SK-N-SH (cell line): ENCODE data around the gene CD3D. TPM values are rescaled to one million over a fixed set of nuclear protein-coding genes. Genes with fewer than 3 reads are reported as not detected.

Experiments
- CTCF ChIA-PET: fragments of 300-600, 350-600 bp; formaldehyde crosslinking; extraction: SDS; loops from one replicate; lab custom pipeline; 2021; lab: Yijun Ruan, JAX
- POLR2A ChIA-PET: fragments of 350-600 bp; sonication (Branson Sonifier 250); formaldehyde crosslinking; extraction: SDS; loops from one replicate; lab custom pipeline; 2020; ENCODE audit warnings: antibody characterized with exemption, inconsistent platforms; lab: Yijun Ruan, JAX
- DNase-seq: peaks from one replicate; pipeline ENCODE4 v3.0.0; 2012
- H2AFZ ChIP-seq: fragments of 200-600 bp; sonication (generic); 2 replicates; pipeline ENCODE4 v1.8.1; 2016; ENCODE audit warnings: antibody characterized with exemption, mild to moderate bottlenecking, low read depth
- H3F3A ChIP-seq: fragments of 200-600 bp; sonication (generic); replicated peaks from 2 replicates; pipeline ENCODE3; 2016; ENCODE audit warnings: antibody characterized with exemption, mild to moderate bottlenecking; ENCODE audit not compliant: insufficient read depth
- H3K27ac ChIP-seq, 2 experiments: fragments of 200-500 bp in 1 of 2; fragments of 200-600 bp in 1 of 2; sonication (Bioruptor generic) in 1 of 2; sonication (generic), shearing (Covaris generic) in 1 of 2; 2 replicates each; pipeline versions ENCODE4 v1.5.1 to v1.6.1; 2014 to 2016; ENCODE audit warnings: low read depth in 2 of 2, inconsistent platforms in 1 of 2, low read length in 1 of 2, mild to moderate bottlenecking in 1 of 2, mixed read lengths in 1 of 2
- H3K27me3 ChIP-seq: fragments of 200-600 bp; sonication (generic), shearing (Covaris generic); 2 replicates; pipeline ENCODE4 v1.6.1; 2016; ENCODE audit warnings: mixed run types; ENCODE audit not compliant: insufficient read depth
- H3K36me3 ChIP-seq, 2 experiments: fragments of 200-500 bp in 1 of 2; fragments of 200-600 bp in 1 of 2; sonication (Bioruptor generic) in 1 of 2; sonication (generic) in 1 of 2; replicated peaks in 1 of 2; 2 replicates each; pipeline versions ENCODE3 to v1.5.1; 2014 to 2016; ENCODE audit warnings: low read length in 1 of 2, mild to moderate bottlenecking in 1 of 2; ENCODE audit not compliant: insufficient read depth in 2 of 2, control insufficient read depth in 1 of 2
- H3K4me1 ChIP-seq, 2 experiments: fragments of 200-500 bp in 1 of 2; fragments of 200-600 bp in 1 of 2; sonication (Bioruptor generic) in 1 of 2; sonication (generic), shearing (Covaris generic) in 1 of 2; 2 replicates each; pipeline versions ENCODE4 v1.5.1 to v1.6.1; 2014 to 2016; ENCODE audit warnings: low read depth in 1 of 2, low read length in 1 of 2, mixed run types in 1 of 2; ENCODE audit not compliant: insufficient read depth in 2 of 2, control insufficient read depth in 1 of 2
- H3K4me2 ChIP-seq: fragments of 200-600 bp; sonication (generic), shearing (Covaris generic); 2 replicates; pipeline ENCODE4 v1.6.1; 2017; ENCODE audit warnings: mixed run types
- H3K4me3 ChIP-seq, 2 experiments: fragments of 200-500 bp in 1 of 2; fragments of 200-600 bp in 1 of 2; sonication (Bioruptor generic) in 1 of 2; sonication (generic), shearing (Covaris generic) in 1 of 2; 2 replicates each; pipeline versions ENCODE4 v1.5.1 to v1.8.1; 2014 to 2016; ENCODE audit warnings: low read depth in 2 of 2, inconsistent platforms in 1 of 2, low read length in 1 of 2, mild to moderate bottlenecking in 1 of 2, mixed read lengths in 1 of 2, moderate library complexity in 1 of 2
- H3K79me2 ChIP-seq: fragments of 200-600 bp; sonication (generic); 2 replicates; pipeline ENCODE4 v1.8.1; 2017; ENCODE audit warnings: mild to moderate bottlenecking; ENCODE audit not compliant: insufficient read depth
- H3K9ac ChIP-seq: fragments of 200-600 bp; sonication (generic); 2 replicates; pipeline ENCODE4 v1.6.1; 2017; ENCODE audit warnings: mixed run types
- H3K9me2 ChIP-seq: fragments of 200-600 bp; sonication (generic); 2 replicates; pipeline ENCODE4 v1.6.1; 2017; ENCODE audit warnings: mixed run types
- H3K9me3 ChIP-seq: fragments of 200-600 bp; sonication (generic); 2 replicates; pipeline ENCODE4 v1.6.1; 2017; ENCODE audit warnings: mixed run types, mild to moderate bottlenecking, moderate library complexity
- H4K20me1 ChIP-seq: fragments of 200-600 bp; sonication (generic); 2 replicates; pipeline ENCODE4 v1.6.1; 2017; ENCODE audit warnings: mild to moderate bottlenecking, mixed run types; ENCODE audit not compliant: insufficient read depth
- GATA2 ChIP-seq: sonication (generic); formaldehyde crosslinking; IDR thresholded peaks from 2 replicates; pipeline ENCODE4 v1.5.0; 2020; ENCODE audit warnings: mild to moderate bottlenecking, missing genetic modification reagents
- MXI1 ChIP-seq: IDR thresholded peaks from 2 replicates; pipeline ENCODE4 v1.6.1; 2012; ENCODE audit warnings: mild to moderate bottlenecking, low read depth, low read length, improper control_type of control experiment
- NRF1 ChIP-seq: IDR thresholded peaks from 2 replicates; pipeline ENCODE4 v1.6.1; 2012; ENCODE audit warnings: low read depth, mild to moderate bottlenecking, low read length
- POLR2AphosphoS5 ChIP-seq: IDR thresholded peaks from 2 replicates; pipeline ENCODE4 v1.6.1; 2012; ENCODE audit warnings: low read depth, low read length
- RFX5 ChIP-seq: IDR thresholded peaks from 2 replicates; pipeline ENCODE4 v1.6.1; 2012; ENCODE audit warnings: mild to moderate bottlenecking, improper control_type of control experiment, low read length
- TEAD4 ChIP-seq: IDR thresholded peaks from 2 replicates; pipeline ENCODE4 v1.4.0; 2012; ENCODE audit warnings: mild to moderate bottlenecking, borderline replicate concordance; ENCODE audit not compliant: insufficient read depth
- WGBS: methylation state at CpG from one replicate; pipeline ENCODE4 v1.1.6; 2017; ENCODE audit warnings: low lambda C conversion rate; 5-methylcytosine and 5-hydroxymethylcytosine counted together
- polyA plus RNA-seq, 3 experiments: library from polyadenylated mRNA; depleted of rRNA; stranded (reverse); fragments of >200 nt; gene quantifications; 2 replicates each; pipeline ENCODE4 v1.2.3, GENCODE V29; 2012
- TF ChIP-seq, protein P1 (sequence below): fragments of 200-600 bp; sonication (generic); IDR thresholded peaks from 2 replicates; pipeline ENCODE4 v1.6.1; 2017; ENCODE audit warnings: antibody characterized with exemption, mild to moderate bottlenecking, moderate library complexity
- TF ChIP-seq, protein P2 (sequence below): IDR thresholded peaks from 2 replicates; pipeline ENCODE4 v1.4.0; 2012; ENCODE audit warnings: low read depth, borderline replicate concordance

CD3D gene
- polyA plus RNA-seq, 1 of the 3 experiments (the other 2 are of a cell fraction), result 0.44 TPM

DNA sequence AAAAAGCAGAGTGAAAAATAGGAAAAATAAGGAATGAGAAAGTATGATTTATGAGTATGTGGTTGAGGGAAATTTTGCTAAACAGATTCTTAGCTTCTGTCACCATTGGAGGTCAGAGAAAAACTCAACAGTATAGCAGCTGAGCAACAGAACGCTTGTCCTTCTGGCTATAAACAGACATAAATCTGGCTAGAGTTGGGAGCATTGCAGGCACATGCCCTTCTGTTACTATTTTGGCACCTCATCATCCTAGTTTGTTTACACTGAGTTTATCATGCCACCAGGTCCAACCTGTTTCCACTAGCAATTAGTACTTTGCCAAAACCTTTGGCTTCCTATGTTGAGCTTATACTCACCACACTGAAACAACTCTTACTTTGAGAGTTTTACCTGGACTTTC lies 23.8 kb upstream of the CD3D start:
- Histone ChIP-seq H3K4me2 (no peak overlapping the region), H3K9ac (no peak overlapping the region), H3F3A (peaks cover 3% of the 10 kb centered on the region), H2AFZ (no peak overlapping the region), H3K36me3 (peaks cover 50 to 53% of the 10 kb centered on the region in 2 experiments), H4K20me1 (no peaks in the 10 kb centered on the region; the same call in 1 of the 2 replicates), H3K4me1 (no peaks in the 10 kb centered on the region), H3K4me3 (no peak overlapping the region), H3K27ac (no peak overlapping the region), H3K79me2 (peaks cover 33% of the 10 kb centered on the region), H3K9me2 (no peaks in the 10 kb centered on the region), H3K27me3 (no peaks in the 10 kb centered on the region), H3K9me3 (no peaks in the 10 kb centered on the region)
- WGBS, result 100% methylated on average over 1 of the region's 1 CpG
- DNase-seq, result no peak
- CTCF ChIA-PET, result interaction anchor here (1.0 kb wide), 2 partner anchors 119 to 168 kb away, joined by 3 read pairs; no protein-coding TSS in a partner anchor
- POLR2A ChIA-PET, result no interaction called here
- TF ChIP-seq RFX5 (no peak), TEAD4 (no peak), NRF1 (no peak), MXI1 (no peak)
- TF ChIP-seq, protein P1, sequence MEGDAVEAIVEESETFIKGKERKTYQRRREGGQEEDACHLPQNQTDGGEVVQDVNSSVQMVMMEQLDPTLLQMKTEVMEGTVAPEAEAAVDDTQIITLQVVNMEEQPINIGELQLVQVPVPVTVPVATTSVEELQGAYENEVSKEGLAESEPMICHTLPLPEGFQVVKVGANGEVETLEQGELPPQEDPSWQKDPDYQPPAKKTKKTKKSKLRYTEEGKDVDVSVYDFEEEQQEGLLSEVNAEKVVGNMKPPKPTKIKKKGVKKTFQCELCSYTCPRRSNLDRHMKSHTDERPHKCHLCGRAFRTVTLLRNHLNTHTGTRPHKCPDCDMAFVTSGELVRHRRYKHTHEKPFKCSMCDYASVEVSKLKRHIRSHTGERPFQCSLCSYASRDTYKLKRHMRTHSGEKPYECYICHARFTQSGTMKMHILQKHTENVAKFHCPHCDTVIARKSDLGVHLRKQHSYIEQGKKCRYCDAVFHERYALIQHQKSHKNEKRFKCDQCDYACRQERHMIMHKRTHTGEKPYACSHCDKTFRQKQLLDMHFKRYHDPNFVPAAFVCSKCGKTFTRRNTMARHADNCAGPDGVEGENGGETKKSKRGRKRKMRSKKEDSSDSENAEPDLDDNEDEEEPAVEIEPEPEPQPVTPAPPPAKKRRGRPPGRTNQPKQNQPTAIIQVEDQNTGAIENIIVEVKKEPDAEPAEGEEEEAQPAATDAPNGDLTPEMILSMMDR, result no peak
- TF ChIP-seq, protein P2, sequence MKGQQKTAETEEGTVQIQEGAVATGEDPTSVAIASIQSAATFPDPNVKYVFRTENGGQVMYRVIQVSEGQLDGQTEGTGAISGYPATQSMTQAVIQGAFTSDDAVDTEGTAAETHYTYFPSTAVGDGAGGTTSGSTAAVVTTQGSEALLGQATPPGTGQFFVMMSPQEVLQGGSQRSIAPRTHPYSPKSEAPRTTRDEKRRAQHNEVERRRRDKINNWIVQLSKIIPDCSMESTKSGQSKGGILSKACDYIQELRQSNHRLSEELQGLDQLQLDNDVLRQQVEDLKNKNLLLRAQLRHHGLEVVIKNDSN, result no peak

DNA sequence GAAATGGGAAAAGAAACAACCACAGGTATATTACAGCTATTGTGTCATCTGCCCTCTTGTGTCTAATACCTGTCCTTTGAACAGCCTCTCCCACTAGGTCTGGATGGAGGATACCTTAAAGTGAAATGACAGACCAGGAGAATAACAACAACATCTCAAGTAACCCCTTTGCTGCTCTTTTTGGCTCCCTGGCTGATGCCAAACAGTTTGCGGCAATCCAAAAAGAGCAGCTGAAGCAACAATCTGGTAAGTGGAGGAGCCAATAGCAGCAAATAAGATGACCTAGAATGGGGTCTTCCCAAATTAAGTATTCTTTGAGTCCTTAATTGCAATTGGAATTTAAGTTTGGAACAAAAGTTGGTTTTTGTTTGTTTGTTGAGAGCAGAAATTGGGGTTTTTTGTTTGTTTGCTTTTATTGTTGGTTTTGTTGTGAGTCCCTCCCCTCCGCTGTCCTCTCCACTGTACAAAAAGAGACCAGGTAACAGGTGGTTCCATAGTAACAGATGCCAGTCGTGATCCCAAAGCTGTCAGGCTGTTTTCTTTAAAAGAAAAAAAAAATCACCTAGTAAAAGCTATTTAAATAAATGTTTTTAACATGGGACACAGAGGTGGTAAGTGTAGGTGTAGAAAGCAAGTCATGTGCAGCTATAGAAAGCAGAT lies 22.6 kb upstream of the CD3D start:
- Histone ChIP-seq H3K4me1 (peaks cover 0 to 5% of the 10 kb centered on the region in 2 experiments; a peak in 2 of 4 replicates), H3K4me3 (no peak overlapping the region), H3K9ac (no peak overlapping the region), H3F3A (peaks cover 3% of the 10 kb centered on the region), H3K27ac (no peak overlapping the region), H4K20me1 (no peaks in the 10 kb centered on the region; the same call in 1 of the 2 replicates), H3K4me2 (no peak overlapping the region), H3K36me3 (peaks cover 42% of the 10 kb centered on the region in 2 experiments), H2AFZ (no peak overlapping the region), H3K79me2 (peaks cover 45% of the 10 kb centered on the region), H3K27me3 (no peaks in the 10 kb centered on the region)
- POLR2A ChIA-PET, result interaction anchor here (0.7 kb wide), 1 partner anchor 783 kb away, joined by 3 read pairs; no protein-coding TSS in a partner anchor
- 89% methylated on average over 3 of the region's 3 CpGs for WGBS
- CTCF ChIA-PET, result no interaction called here
- no peak for TF ChIP-seq POLR2AphosphoS5
- TF ChIP-seq GATA2 (CRISPR knock-in tag), result no peak
- TF ChIP-seq, all 33 proteins: peak for 0
- H3K9me2 ChIP-seq, result no peaks in the 10 kb centered on the region
- H3K9me3 ChIP-seq, result no peaks in the 10 kb centered on the region
- no peak for DNase-seq
